Smooth muscle cell (in vitro differentiated cells): Measurements from ENCODE around the gene KIAA1614. TPM values are rescaled to one million over a fixed set of nuclear protein-coding genes. Genes with fewer than 3 reads are reported as not detected.
A peak's percentile ranks its signal among the peaks of the same experiment; 100 is the strongest.

Experiments
- DNase-seq: peaks from one replicate; lab custom pipeline; 2025; ENCODE audit not compliant: unreplicated experiment; lab: John Stamatoyannopoulos, UW
- H2AFZ ChIP-seq: fragments of 200-600 bp; sonication (generic); 2 replicates; pipeline ENCODE4 v1.6.0; 2016; ENCODE audit warnings: antibody characterized with exemption, low read depth, mild to moderate bottlenecking
- H3F3A ChIP-seq: fragments of 200-600 bp; sonication (generic); 2 replicates; pipeline ENCODE4 v1.6.0; 2017; ENCODE audit warnings: antibody characterized with exemption, low read depth
- H3K27ac ChIP-seq: fragments of 200-600 bp; sonication (generic); 2 replicates; pipeline ENCODE4 v1.5.1; 2016; ENCODE audit warnings: low read depth, mild to moderate bottlenecking
- H3K27me3 ChIP-seq: fragments of 200-600 bp; sonication (generic); 2 replicates; pipeline ENCODE4 v1.6.1; 2016; ENCODE audit warnings: low read depth, mild to moderate bottlenecking
- H3K36me3 ChIP-seq: fragments of 200-600 bp; sonication (generic); 2 replicates; pipeline ENCODE4 v1.5.1; 2016; ENCODE audit warnings: low read depth
- H3K4me1 ChIP-seq: fragments of 200-600 bp; sonication (generic); 2 replicates; pipeline ENCODE4 v1.5.1; 2016; ENCODE audit warnings: low read depth
- H3K4me2 ChIP-seq: fragments of 200-600 bp; sonication (generic); 2 replicates; pipeline ENCODE4 v1.6.0; 2016; ENCODE audit warnings: mild to moderate bottlenecking
- H3K4me3 ChIP-seq: fragments of 200-600 bp; sonication (generic); 2 replicates; pipeline ENCODE4 v1.5.1; 2016; ENCODE audit warnings: mild to moderate bottlenecking
- H3K79me2 ChIP-seq: fragments of 200-600 bp; sonication (generic); 2 replicates; pipeline ENCODE4 v1.6.0; 2016; ENCODE audit warnings: low read depth, mild to moderate bottlenecking
- H3K9ac ChIP-seq: fragments of 200-600 bp; sonication (generic); 2 replicates; pipeline ENCODE4 v1.6.0; 2016; ENCODE audit warnings: low read depth
- H3K9me3 ChIP-seq: fragments of 200-600 bp; sonication (generic); replicated peaks from 2 replicates; pipeline ENCODE4 v1.5.1; 2016; ENCODE audit warnings: low read depth
- H4K20me1 ChIP-seq: fragments of 200-600 bp; sonication (generic); 2 replicates; pipeline ENCODE4 v1.6.0; 2016; ENCODE audit warnings: low read depth
- WGBS: methylation state at CpG from one replicate; pipeline ENCODE4 v1.1.7; 2016; ENCODE audit warnings: low lambda C conversion rate; 5-methylcytosine and 5-hydroxymethylcytosine counted together
- polyA plus RNA-seq: library from polyadenylated mRNA; unstranded; fragments of >200 nt; fragmentation: Nextera tagmentation; extraction: Ambion mirVana; gene quantifications from 2 replicates; pipeline ENCODE4 v1.2.1, GENCODE V29; 2016
- total RNA-seq: library from RNA; depleted of rRNA; stranded (reverse); fragments of >200 nt; gene quantifications from 2 replicates; pipeline ENCODE4 v1.2.3, GENCODE V29; 2014
- TF ChIP-seq, protein P1 (sequence below): fragments of 200-600 bp; sonication (generic); IDR thresholded peaks from 2 replicates; pipeline ENCODE4 v1.5.1; 2017; ENCODE audit warnings: borderline replicate concordance, mild to moderate bottlenecking, antibody characterized with exemption; ENCODE audit not compliant: insufficient read depth, poor library complexity, severe bottlenecking

The KIAA1614 gene
- total and polyA plus RNA-seq, 2 experiments from 2014 or later, result 2.9 to 3.2 TPM

DNA sequence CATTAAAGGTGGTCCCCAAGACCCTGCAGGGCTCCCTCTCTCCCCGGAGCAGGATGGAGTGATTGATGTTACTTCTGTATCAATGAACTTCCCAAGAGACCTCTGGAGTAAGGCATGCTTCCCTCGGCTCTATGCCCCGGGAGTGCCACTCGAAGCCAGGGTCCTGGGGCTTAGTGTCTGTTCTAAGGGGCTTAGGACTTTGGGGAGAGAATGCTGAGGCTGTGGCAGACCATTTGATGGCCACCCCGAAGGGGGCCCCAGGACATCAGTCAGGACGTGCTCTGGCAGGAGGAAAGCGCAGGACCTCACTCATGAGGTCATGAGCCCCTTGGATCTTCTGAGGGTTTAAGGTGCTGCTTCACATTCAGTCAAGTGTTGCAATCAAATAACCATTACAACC is 7.5 kb downstream of the KIAA1614 start:
- TF ChIP-seq, protein P1, sequence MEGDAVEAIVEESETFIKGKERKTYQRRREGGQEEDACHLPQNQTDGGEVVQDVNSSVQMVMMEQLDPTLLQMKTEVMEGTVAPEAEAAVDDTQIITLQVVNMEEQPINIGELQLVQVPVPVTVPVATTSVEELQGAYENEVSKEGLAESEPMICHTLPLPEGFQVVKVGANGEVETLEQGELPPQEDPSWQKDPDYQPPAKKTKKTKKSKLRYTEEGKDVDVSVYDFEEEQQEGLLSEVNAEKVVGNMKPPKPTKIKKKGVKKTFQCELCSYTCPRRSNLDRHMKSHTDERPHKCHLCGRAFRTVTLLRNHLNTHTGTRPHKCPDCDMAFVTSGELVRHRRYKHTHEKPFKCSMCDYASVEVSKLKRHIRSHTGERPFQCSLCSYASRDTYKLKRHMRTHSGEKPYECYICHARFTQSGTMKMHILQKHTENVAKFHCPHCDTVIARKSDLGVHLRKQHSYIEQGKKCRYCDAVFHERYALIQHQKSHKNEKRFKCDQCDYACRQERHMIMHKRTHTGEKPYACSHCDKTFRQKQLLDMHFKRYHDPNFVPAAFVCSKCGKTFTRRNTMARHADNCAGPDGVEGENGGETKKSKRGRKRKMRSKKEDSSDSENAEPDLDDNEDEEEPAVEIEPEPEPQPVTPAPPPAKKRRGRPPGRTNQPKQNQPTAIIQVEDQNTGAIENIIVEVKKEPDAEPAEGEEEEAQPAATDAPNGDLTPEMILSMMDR, result no peak
- 96% methylated on average over 7 of the region's 7 CpGs for WGBS
- no peak overlapping the region for H3K4me3 ChIP-seq

DNA sequence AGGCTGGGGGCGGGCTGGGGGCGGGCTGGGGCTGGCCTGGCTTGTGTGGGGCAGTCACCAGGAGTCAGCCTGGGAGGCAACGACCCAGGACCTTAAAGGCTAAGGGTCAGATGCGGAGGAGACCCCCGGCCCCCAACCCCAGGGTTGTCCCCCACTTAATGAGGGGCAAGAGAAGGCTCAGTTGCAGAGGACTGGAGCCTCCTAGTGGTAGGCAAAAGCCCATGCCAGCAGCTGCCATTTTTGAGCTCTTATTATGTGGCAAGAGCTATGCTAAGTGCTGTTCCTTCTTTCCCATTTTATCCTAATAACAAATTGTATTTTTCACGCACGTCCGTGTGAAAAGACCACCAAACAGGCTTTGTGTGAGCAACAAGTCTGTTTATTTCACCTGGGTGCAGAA is 8.0 kb downstream of the KIAA1614 start:
- Histone ChIP-seq H3K9me3 (no peaks in the 10 kb centered on the region), H3K27ac (no peak overlapping the region), H3F3A (no peaks in the 10 kb centered on the region), H3K9ac (no peak overlapping the region), H3K36me3 (no peaks in the 10 kb centered on the region), H2AFZ (no peak overlapping the region), H4K20me1 (no peaks in the 10 kb centered on the region), H3K4me2 (no peak overlapping the region), H3K4me1 (peaks cover 29% of the 10 kb centered on the region), H3K4me3 (no peak overlapping the region), H3K79me2 (no peaks in the 10 kb centered on the region), H3K27me3 (no peaks in the 10 kb centered on the region)
- TF ChIP-seq, protein P1, result peak; percentile 24
- 97% methylated on average over 7 of the region's 8 CpGs for WGBS
- DNase-seq, result no peak

More for the DNA sequence above, 7.5 kb downstream of the KIAA1614 start:
- no peaks in the 10 kb centered on the region for H3F3A ChIP-seq
- H4K20me1 ChIP-seq, result no peaks in the 10 kb centered on the region
- H2AFZ ChIP-seq, result no peak overlapping the region
- no peaks in the 10 kb centered on the region for H3K79me2 ChIP-seq
- H3K27ac ChIP-seq, result no peak overlapping the region
- no peaks in the 10 kb centered on the region for H3K9me3 ChIP-seq
- no peak overlapping the region for H3K4me2 ChIP-seq
- peaks cover 27% of the 10 kb centered on the region for H3K4me1 ChIP-seq
- H3K27me3 ChIP-seq, result no peaks in the 10 kb centered on the region
- no peak overlapping the region for H3K9ac ChIP-seq
- no peak for DNase-seq
- H3K36me3 ChIP-seq, result no peaks in the 10 kb centered on the region

DNA sequence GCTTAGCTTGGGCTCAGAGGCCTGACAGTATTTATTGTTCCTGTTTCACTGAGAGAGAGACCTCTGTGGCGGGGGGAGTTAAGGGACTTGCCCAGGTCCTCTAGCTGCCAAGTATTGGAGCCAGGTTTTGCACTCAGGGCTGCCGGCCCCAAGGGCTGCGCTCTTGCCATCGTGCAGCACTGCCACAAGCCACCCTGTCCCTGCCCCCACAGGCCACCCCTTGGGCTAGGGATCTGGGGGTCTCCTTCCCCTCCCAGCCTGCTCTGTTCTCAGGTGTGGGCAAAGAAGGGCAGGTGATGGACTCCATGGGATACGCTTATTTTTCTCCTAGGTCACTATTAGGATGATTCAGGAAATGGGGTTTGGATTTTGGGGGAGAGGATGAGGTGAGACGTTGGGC is 8.7 kb downstream of the KIAA1614 start:
- no peaks in the 10 kb centered on the region for H3K9me3 ChIP-seq
- no peak overlapping the region for H2AFZ ChIP-seq
- DNase-seq, result no peak
- peaks cover under 1% of the 10 kb centered on the region for H4K20me1 ChIP-seq
- no peak overlapping the region for H3K4me3 ChIP-seq
- no peaks in the 10 kb centered on the region for H3K36me3 ChIP-seq
- H3K27ac ChIP-seq, result no peak overlapping the region
- H3K9ac ChIP-seq, result no peak overlapping the region
- no peak overlapping the region for H3K4me2 ChIP-seq
- TF ChIP-seq, protein P1, result no peak
- no peaks in the 10 kb centered on the region for H3K27me3 ChIP-seq
- no peaks in the 10 kb centered on the region for H3K79me2 ChIP-seq
- WGBS, result 98% methylated on average over 6 of the region's 6 CpGs
- H3F3A ChIP-seq, result peaks cover under 1% of the 10 kb centered on the region
- peaks cover 35% of the 10 kb centered on the region for H3K4me1 ChIP-seq

DNA sequence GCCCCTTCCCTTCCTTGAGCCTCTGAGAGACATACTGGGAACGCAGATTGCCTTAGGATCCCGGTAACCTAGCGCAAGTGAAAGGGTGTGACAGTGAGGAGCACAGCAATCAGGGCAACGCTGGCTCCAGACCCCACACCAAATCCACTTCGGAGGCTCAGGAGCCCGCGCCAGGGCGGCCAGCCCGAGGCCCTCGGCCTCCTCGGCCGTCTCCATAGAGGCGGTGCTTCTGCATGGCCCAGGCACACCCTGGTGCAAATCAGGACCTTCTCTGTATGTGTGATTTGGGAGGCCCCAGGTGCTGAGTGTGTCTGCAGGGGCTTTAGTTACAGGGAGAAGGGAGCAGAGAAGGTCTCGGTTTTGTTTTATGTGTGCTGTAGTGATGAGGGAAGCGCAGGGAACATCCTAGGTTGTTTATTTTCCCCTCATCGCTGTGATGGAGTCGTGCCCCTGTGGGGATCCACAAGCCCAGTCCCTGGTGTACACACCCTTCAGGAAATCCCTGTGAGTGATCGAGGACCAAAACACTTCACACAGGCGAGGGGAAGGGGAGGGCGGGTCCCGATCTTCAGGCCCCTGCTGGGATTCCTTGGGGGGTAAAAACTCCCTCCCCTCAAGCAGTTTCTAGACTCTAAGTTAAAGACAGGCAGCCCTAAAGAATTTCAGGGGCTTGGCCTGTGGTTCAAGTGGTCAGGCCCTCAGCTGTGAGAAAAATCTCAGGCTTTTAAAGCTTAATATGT is 9.4 kb downstream of the KIAA1614 start:
- Histone ChIP-seq H3F3A (peaks cover 3% of the 10 kb centered on the region), H3K4me2 (no peak overlapping the region), H3K9me3 (no peaks in the 10 kb centered on the region), H3K27me3 (no peaks in the 10 kb centered on the region), H3K36me3 (no peaks in the 10 kb centered on the region), H3K4me1 (peaks cover 42% of the 10 kb centered on the region), H3K79me2 (no peaks in the 10 kb centered on the region), H4K20me1 (peaks cover 7% of the 10 kb centered on the region), H3K27ac (no peak overlapping the region), H2AFZ (no peak overlapping the region), H3K9ac (no peak overlapping the region), H3K4me3 (no peak overlapping the region)
- TF ChIP-seq, protein P1, result no peak
- WGBS, result 75% methylated on average over 21 of the region's 21 CpGs
- DNase-seq, result no peak
